ENCODE measurements around the gene SENP6.
"Not testable (repeated sequence)": the region's sequence is repeated elsewhere in the genome, so short reads cannot be mapped to it uniquely, and the experiment has no call there.

SENP6 gene

DNA sequence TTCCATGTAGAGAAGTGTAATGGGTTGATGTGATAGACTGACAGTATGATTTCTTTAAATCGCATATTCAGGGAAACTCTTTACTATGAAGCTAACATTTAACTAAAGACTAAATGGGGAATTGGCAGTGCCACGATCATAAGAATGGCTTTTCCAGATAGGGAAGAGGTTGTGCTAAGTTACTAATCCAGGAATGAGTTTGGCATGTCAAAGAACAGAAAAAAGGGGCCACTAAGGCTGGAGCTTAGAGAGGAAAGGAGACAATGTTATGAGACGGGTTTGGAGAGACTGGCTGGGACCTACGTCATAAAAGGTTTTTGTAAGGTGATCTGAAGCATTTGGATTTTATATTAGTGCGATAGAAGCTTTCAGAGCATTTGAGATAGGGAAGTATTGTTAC, 40.6 kb downstream of the SENP6 start:
- DNase-seq (ENCODE audit: low read depth in 3 of 3, low spot score in 1 of 3), result no peak

DNA sequence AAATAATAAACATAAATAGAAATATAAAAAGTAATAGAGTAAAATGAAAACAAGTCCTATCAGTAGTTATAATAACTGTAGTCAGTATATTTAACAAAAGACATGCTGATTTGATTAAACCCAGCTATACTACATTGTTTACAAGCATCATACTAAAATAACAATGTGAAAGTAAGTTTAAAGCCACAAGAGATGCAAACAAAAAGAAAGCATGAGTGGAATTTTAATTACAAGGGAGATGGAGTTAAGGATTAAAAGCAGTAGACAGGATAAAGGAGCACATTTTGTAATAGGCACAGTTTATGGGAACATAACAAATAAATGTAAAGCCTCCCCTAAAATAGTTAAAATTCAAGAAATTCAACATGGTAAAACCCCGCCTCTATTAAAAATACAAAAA, 41.5 kb downstream of the SENP6 start:
- no peak for DNase-seq (ENCODE audit: low read depth in 3 of 3, low spot score in 1 of 3)

DNA sequence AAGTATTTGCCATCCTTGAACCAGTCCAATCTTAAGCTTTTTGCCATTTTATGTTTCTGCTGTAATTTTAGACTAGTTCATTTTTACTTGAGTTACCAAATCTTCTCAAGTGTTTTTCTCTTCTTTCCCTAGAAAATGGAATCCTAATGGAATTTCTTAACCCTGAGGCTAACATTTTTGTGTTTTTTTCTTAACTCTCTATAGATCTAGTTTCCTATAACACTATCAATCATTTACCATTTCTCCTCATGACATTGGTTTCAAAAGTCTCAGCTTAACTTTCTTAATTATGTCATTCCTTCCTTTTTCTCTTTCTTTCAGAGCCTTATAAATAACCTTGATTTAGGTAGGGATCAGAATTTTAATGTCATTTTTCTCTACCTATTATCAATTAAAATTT, 54.8 kb downstream of the SENP6 start:
- no peak for DNase-seq (ENCODE audit: low read depth in 3 of 3, low spot score in 1 of 3)

GRCh38 chr6:75657327-75657726, 55.6 kb downstream of the SENP6 start:
- no peak for DNase-seq (ENCODE audit: low read depth in 3 of 3, low spot score in 1 of 3)

- DNase-seq (ENCODE audit: low read depth in 3 of 3, low spot score in 1 of 3), result no peak
Observed at GRCh38 chr6:75666592-75666991, 64.9 kb downstream of the SENP6 start.

- DNase-seq (ENCODE audit: low read depth in 3 of 3, low spot score in 1 of 3), result no peak
Observed at GRCh38 chr6:75673884-75674283, 72.2 kb downstream of the SENP6 start.

- no peak for DNase-seq (ENCODE audit: low read depth in 3 of 3, low spot score in 1 of 3)
Observed at GRCh38 chr6:75676377-75676776, 74.7 kb downstream of the SENP6 start.

- DNase-seq (ENCODE audit: low read depth in 3 of 3, low spot score in 1 of 3), result not testable (repeated sequence)
Observed at GRCh38 chr6:75682548-75682947, 80.9 kb downstream of the SENP6 start.

DNA sequence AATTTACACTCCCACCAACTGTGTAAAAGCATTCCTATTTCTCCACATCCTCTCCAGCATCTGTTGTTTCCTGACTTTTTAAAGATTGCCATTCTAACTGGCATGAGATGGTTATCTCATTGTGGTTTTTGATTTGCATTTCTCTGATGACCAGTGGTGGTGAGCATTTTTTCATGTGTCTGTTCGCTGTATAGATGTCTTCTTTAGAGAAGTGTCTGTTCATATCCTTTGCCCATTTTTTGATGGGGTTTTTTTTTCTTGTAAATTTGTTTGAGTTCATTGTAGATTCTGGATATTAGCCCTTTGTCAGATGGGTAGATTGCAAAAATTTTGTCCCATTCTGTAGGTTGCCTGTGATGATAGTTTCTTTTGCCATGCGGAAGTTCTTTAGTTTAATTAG, 81.3 kb downstream of the SENP6 start:
- not testable (repeated sequence) for DNase-seq (ENCODE audit: low read depth in 3 of 3, low spot score in 1 of 3)

GRCh38 chr6:75687535-75687934, 85.9 kb downstream of the SENP6 start:
- DNase-seq (ENCODE audit: low read depth in 3 of 3, low spot score in 1 of 3), result not testable (repeated sequence)

DNA sequence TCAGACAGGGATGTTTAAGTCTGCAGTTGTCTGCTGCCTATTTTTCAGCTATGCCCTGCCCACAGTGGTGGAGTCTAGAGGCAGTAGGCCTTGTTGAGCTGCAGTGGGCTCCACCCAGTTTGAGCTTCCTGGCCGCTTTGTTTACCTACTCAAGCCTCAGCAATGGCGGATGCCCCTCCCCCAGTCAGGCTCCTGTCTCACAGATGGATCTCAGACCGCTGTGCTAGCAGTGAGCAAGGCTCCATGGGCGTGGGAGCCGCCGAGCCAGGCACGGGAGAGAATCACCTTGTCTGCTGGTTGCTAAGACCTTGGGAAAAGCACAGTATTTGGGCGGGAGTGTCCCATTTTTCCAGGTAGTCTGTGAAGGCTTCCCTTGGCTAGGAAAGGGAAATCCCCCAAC, 86.3 kb downstream of the SENP6 start:
- DNase-seq (ENCODE audit: low read depth in 3 of 3, low spot score in 1 of 3), result not testable (repeated sequence)

DNA sequence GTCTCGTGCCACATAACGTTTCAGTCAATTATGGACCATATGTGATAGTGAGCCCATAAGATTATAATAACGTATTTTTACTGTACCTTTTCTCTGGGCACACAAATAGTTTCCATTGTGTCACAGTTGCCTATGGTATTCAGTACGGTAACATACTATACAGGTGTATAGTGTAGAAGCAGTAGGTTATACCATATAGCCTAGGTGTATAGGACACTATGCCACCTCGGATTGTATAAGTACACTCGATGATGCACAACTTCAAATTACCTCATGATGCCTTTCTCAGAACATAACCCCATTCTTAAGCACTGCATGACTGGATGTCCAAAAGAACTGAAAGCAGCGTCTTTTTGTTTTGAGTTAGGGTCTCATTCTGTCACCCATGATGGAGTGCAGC, 87.9 kb downstream of the SENP6 start:
- DNase-seq (ENCODE audit: low read depth in 3 of 3, low spot score in 1 of 3), result no peak

- no peak for DNase-seq (ENCODE audit: low read depth in 3 of 3, low spot score in 1 of 3)
Observed at GRCh38 chr6:75691012-75691411, 89.3 kb downstream of the SENP6 start.

GRCh38 chr6:75693534-75693933, 91.9 kb downstream of the SENP6 start:
- no peak for DNase-seq (ENCODE audit: low read depth in 3 of 3, low spot score in 1 of 3)

DNA sequence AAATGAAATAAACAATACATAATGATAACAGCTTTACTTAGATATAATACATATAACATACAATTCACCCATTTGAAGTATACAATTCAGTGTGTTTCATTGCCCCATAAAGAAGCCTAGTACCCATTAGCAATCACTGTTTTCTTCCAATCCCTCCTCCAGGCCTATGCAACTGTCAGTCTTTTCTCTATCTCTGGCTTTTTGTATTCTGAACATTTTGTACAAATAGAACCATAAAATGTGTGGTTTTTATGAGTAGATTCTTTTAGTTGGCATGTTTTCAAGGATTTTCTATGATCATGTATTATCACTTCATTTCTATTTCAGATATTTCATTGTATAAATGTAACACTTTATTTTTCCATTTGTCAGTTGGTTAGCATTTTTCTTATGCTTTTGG, 92.7 kb downstream of the SENP6 start:
- DNase-seq (ENCODE audit: low read depth in 3 of 3, low spot score in 1 of 3), result no peak

GRCh38 chr6:75708334-75708733, 106.7 kb downstream of the SENP6 start:
- not testable (repeated sequence) for DNase-seq (ENCODE audit: low read depth in 3 of 3, low spot score in 1 of 3)

- DNase-seq (ENCODE audit: low read depth in 3 of 3, low spot score in 1 of 3), result no peak
Observed at GRCh38 chr6:75711173-75711572, 109.5 kb downstream of the SENP6 start.

GRCh38 chr6:75719133-75719532, 117.5 kb downstream of the SENP6 start:
- no peak for DNase-seq (ENCODE audit: low read depth in 3 of 3, low spot score in 1 of 3)

- DNase-seq (ENCODE audit: low read depth in 3 of 3, low spot score in 1 of 3), result no peak
Observed at GRCh38 chr6:75723382-75723781, 121.7 kb downstream of the SENP6 start.

DNA sequence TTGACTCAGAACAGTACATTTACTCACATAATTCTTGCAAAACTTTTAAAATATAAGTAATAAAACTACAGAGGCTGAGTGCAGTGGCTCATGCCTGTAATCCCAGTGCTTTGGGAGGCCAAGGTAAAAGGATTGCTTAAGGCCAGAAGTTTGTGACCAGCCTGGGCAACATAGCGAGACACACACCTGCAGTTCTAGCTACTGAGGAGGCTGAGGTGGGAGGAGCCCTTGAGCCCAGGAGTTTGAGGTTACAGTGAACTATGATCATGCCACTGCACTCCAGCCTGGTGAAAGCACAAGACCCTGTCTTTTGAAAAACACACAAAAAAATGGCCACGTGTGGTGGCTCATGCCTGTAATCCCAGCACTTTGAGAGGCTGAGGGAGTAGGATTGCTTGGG, 125.5 kb downstream of the SENP6 start:
- DNase-seq (ENCODE audit: low read depth in 3 of 3, low spot score in 1 of 3), result no peak

GRCh38 chr6:75731029-75731428, 129.3 kb downstream of the SENP6 start:
- not testable (repeated sequence) for DNase-seq (ENCODE audit: low read depth in 3 of 3, low spot score in 1 of 3)

DNA sequence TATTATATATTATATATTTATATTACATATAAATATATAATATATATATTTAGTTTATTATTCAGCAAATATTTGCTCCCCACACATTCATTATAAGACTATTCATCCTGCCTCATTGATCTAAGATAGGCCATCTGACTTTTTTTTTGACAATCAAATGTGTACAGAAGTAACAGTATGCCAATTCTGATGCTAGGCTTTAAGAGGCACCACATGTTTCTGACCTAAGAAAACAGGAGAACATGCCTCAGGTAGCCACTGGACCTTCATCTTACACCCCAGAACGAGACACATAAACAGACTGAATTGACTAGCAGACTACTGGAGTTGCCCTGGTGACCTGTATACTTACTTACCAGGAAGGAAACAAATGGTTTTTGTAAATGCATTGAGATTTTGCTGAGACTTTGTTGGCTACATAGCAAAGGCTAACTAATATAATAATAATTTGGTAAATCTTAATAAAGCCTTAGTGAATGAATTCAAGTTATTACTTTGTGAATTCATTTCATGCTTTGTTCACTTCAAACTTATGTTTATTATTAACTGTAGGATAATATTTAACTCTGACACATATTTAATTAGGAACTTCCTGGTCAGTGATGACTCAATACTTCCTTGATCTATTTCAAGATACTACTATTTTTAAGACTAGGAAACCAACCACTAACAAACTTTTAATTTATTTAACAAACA, 134.0 kb downstream of the SENP6 start:
- DNase-seq (ENCODE audit: low read depth in 3 of 3, low spot score in 1 of 3), result no peak

- DNase-seq (ENCODE audit: low read depth in 3 of 3, low spot score in 1 of 3), result no peak
Observed at GRCh38 chr6:75743971-75744370, 142.3 kb downstream of the SENP6 start.

Measured in stimulated activated CD4-positive, alpha-beta T cell treated with anti-CD3 and anti-CD28 coated beads, TNF-alpha, amount 100 ng/mL, for 1 hour (primary cell).